H4 (cell line): ENCODE results near the gene PDIA6. TPM values are rescaled to one million over a fixed set of nuclear protein-coding genes. Genes with fewer than 3 reads are reported as not detected.
A peak's percentile ranks its signal among the peaks of the same experiment; 100 is the strongest.
"Not testable (repeated sequence)": the region's sequence is repeated elsewhere in the genome, so short reads cannot be mapped to it uniquely, and the experiment has no call there.

Experiments used
- DNase-seq: peaks from one replicate; pipeline ENCODE4 v3.0.0-alpha.2; 2015; ENCODE audit warnings: low spot score
- total RNA-seq: library from RNA; depleted of rRNA; stranded (reverse); fragments of >200 nt; shearing (Covaris generic); gene quantifications from 2 replicates; pipeline ENCODE4 v1.2.3, GENCODE V29; 2014

The PDIA6 gene
- total RNA-seq, 1 experiment from 2014 or later = 293 TPM

- DNase-seq = peak; percentile 60
Observed at GRCh38 chr2:10832203-10832936, 19.8 kb upstream of the PDIA6 start.

GRCh38 chr2:10831400-10831985 lies 18.9 kb upstream of the PDIA6 start:
- DNase-seq = no peak

DNA sequence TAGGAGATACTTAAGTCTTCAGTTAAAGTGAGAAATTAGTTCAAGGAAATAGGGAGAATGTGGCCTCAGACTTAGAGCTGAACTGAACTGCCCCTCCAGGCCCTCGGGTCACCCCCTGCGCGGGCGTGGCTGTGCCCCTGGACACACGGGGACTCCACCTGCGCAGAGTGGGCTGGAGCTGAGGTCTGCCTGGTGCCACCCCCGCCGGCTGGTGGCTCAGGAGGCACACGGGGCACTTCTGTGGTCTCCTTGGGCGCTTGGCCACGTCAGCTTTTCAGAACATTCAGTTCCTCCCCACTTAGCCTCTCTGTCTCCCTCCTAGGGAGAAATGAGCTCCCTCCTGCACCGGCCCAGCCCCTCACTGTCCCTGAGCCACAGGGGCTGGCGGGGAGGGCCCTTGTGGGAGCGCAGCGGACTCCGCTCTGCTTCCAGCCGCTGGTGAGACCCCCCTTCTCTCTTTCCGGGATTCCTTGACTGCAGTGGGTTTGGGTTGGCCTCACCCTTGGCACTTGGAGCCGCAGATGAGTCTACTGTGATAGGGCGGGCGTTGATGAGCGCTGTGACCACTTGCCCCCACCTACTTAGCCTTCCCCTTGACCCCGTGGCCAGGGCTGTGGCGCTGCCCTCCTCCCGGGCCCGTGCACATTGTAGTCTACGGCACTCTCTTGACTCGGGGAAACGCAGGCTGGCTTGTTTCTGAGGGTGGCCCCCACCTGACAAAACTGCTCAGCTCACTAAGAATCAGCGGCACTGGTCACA lies 18.2 kb upstream of the PDIA6 start:
- DNase-seq = no peak

DNA sequence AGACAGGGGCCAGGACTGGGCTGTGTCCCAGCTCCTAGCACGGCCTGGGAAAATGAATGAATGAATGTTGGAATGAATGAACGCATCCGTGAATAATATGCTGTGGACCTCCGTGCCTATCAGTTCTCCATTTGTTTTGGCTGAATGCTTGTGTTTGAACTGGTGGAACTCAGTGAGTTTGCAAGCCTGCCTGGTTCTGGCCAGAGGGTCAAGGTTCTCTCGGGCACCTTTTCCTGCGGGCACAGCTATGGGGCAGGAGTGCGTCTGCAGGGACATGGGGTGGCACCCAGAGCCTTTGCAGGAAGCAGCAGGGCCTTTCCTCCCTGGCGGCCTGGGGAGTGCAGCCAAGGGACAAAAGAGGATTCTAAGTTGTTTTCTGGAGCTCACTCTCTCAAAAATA lies 17.6 kb upstream of the PDIA6 start:
- no peak for DNase-seq

DNA sequence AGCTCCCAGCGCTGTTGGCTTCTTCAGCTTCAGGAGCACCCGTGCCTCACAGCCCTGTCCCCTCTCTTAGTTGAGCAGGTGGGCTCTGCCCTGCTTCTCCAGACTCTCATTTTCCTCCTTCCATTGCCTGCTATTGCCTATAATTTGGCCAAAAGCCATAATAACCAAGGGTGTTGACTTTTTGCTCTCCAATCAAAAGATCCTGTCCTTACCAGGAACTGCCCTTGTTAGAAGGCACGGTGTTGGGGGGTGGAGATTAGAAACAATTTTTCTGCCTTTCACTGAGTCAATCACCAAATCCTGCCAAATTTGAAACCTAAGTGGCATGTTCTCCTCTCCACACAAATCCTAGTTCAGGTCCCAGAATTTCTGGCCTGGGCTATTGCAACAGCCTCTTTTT lies 16.7 kb upstream of the PDIA6 start:
- no peak for DNase-seq

- DNase-seq = no peak
Observed at GRCh38 chr2:10828346-10828745, 15.8 kb upstream of the PDIA6 start.

- no peak for DNase-seq
Observed at GRCh38 chr2:10826625-10827024, 14.0 kb upstream of the PDIA6 start.

DNA sequence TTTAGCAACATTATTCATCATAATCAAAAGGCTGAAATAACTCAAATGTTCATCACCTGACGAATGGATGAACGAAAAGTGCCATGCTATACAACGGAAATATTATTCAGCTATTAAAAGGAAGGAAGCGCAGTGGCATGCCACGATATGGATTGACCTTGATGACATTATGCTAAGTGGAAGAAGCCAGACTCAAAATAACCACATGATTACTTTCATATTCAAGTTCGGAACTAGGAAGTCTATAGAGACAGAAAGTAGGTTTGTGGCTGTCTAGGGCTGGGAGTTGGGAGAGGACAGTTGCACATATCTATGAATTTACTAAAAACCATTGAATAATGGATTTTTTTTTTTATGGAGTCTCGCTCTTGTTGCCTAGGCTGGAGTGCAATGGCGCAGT lies 13.4 kb upstream of the PDIA6 start:
- no peak for DNase-seq

DNA sequence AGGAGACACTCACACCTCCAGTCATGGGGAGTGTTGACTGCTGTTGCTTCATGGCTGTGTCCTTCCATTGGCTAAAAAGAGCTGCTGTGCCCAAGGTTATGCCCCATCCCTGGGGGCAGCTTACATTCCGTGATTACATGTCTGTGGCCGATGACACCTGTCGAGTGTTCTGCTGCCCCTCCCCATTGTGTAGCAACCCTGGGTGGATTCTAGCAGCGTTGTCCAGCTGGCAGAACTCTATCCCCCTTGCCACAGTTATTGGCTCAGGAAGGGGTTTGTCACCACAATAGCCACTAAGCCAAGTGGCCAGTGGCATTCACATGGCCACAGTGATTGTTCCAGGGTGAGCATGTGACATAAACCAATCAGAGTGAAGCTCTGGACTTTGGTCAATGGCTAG lies 11.6 kb upstream of the PDIA6 start:
- DNase-seq = no peak

- no peak for DNase-seq
Observed at GRCh38 chr2:10820978-10821695, 8.6 kb upstream of the PDIA6 start.

GRCh38 chr2:10820562-10820961 lies 8.0 kb upstream of the PDIA6 start:
- no peak for DNase-seq

- DNase-seq = no peak
Observed at GRCh38 chr2:10819714-10820314, 7.2 kb upstream of the PDIA6 start.

GRCh38 chr2:10818984-10819383 lies 6.4 kb upstream of the PDIA6 start:
- DNase-seq = no peak

DNA sequence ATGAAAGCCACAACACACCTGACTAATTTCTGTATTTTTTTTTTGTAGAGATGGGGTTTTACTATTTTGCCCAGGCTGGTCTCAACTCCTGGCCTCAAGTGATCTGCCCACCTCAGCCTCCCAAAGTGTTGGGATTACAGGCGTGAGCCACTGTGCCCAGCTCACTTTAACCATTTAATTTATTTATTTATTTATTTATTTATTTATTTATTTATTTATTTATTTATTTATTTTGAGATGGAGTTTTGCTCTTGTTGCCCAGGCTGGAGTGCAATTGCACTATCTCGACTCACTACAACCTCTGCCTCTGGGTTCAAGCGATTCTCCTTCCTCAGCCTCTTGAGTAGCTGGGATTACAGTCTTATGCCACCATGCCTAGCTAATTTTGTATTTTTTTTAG lies 5.7 kb upstream of the PDIA6 start:
- not testable (repeated sequence) for DNase-seq

DNA sequence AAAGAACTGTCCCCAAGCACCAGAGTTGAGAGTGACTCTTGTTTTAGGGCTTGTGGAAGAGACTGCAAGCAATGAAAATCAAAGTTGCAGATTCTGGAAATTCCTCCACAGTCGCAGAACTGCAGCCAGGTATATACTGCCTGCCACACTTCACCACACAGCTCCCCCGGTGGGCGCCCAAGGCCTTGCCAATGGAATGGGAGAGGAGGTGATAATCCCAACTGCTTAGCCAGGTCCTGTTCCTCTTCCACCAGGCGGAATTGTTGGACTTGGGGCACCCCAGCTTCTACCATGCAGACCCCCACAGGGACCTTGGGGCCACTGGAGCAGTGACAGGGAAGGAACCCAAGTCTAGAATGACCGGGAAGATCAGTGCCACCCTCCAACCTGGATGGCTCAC lies 4.8 kb upstream of the PDIA6 start:
- DNase-seq = no peak

GRCh38 chr2:10814571-10815331 lies 2.2 kb upstream of the PDIA6 start:
- no peak for DNase-seq

GRCh38 chr2:10814142-10814541 lies 1.6 kb upstream of the PDIA6 start:
- no peak for DNase-seq

- DNase-seq = not testable (repeated sequence)
Observed at GRCh38 chr2:10813163-10814138, 866 bp upstream of the PDIA6 start.

DNA sequence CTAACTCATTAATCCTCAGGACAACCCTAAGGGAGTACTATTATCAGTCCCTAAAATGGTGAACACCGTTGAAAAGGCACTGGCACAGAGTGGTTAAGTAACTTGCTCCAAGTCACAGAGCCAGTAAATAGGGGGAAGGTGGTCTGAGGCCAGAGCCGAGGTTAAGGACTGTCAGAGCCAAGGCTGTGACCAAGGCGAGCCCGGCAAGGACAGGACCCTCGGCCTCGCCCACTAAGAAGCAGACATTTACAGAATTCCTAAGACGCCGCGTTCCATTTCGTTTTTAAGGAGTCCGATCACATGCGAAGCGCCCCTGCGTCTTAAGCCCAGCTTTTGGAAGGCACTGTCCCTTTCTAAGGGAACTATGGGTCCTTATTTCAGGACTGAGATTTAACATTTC lies 1.1 kb downstream of the PDIA6 start:
- no peak for DNase-seq
